DND-41 (cell line): Measurements from ENCODE around the gene SLC5A6.

Source experiments
- ATAC-seq: fragments of 200-7000 bp; cut with Tn5 transposase; 3 replicates; pipeline ENCODE4 v1.9.1; 2021; ENCODE audit warnings: low read depth; ENCODE audit not compliant: insufficient read depth
- DNase-seq: peaks from one replicate; pipeline ENCODE4 v3.0.0-alpha.2; 2020
- H2AFZ ChIP-seq: 2 replicates; pipeline ENCODE4 v1.6.0; 2012; ENCODE audit warnings: low read depth, low read length
- H3K27ac ChIP-seq: 2 replicates; pipeline ENCODE4 v1.5.1; 2012; ENCODE audit warnings: low read length, inconsistent platforms
- H3K27me3 ChIP-seq: fragments of 200-600 bp; sonication (generic); 2 replicates; pipeline ENCODE4 v1.6.0; 2012; ENCODE audit warnings: low read length, mild to moderate bottlenecking, inconsistent platforms; ENCODE audit not compliant: insufficient read depth, poor library complexity
- H3K36me3 ChIP-seq: 2 replicates; pipeline ENCODE4 v1.5.1; 2012; ENCODE audit warnings: low read length, inconsistent platforms; ENCODE audit not compliant: insufficient read depth
- H3K4me1 ChIP-seq: 2 replicates; pipeline ENCODE4 v1.5.1; 2012; ENCODE audit warnings: mild to moderate bottlenecking, low read length; ENCODE audit not compliant: insufficient read depth
- H3K4me2 ChIP-seq: 2 replicates; pipeline ENCODE4 v1.6.0; 2012; ENCODE audit warnings: mild to moderate bottlenecking, moderate library complexity, low read length, inconsistent platforms; ENCODE audit not compliant: insufficient read depth
- H3K4me3 ChIP-seq, 2 experiments: fragments of 200-600 bp in 1 of 2; shearing (Covaris generic) in 1 of 2; 2 replicates each; pipeline ENCODE4 v1.5.1; 2012 to 2016; ENCODE audit warnings: inconsistent platforms in 2 of 2, low read length in 2 of 2, mild to moderate bottlenecking in 2 of 2, low read depth in 1 of 2, moderate library complexity in 1 of 2
- H3K79me2 ChIP-seq: 2 replicates; pipeline ENCODE4 v1.6.0; 2012; ENCODE audit warnings: low read length, inconsistent platforms; ENCODE audit not compliant: insufficient read depth
- H3K9ac ChIP-seq: 2 replicates; pipeline ENCODE4 v1.6.0; 2012; ENCODE audit warnings: low read depth, mild to moderate bottlenecking, inconsistent platforms, low read length, moderate library complexity
- H3K9me3 ChIP-seq: 2 replicates; pipeline ENCODE4 v1.5.1; 2012; ENCODE audit warnings: low read length, moderate library complexity, mild to moderate bottlenecking, inconsistent platforms; ENCODE audit not compliant: insufficient read depth, severe bottlenecking
- H4K20me1 ChIP-seq: 2 replicates; pipeline ENCODE4 v1.6.0; 2012; ENCODE audit warnings: low read length; ENCODE audit not compliant: insufficient read depth
- EZH2 ChIP-seq: IDR thresholded peaks from 3 replicates; pipeline ENCODE4 v1.6.1; 2012; ENCODE audit warnings: borderline replicate concordance, low read depth, mild to moderate bottlenecking, moderate library complexity, low read length, inconsistent platforms; ENCODE audit not compliant: severe bottlenecking
- TF ChIP-seq, protein P1 (sequence below): IDR thresholded peaks from 2 replicates; pipeline ENCODE4 v1.5.1; 2012; ENCODE audit warnings: borderline replicate concordance, low read length, moderate library complexity, mild to moderate bottlenecking; ENCODE audit not compliant: poor library complexity, severe bottlenecking; ENCODE audit errors: extremely low read depth

Gene SLC5A6

DNA sequence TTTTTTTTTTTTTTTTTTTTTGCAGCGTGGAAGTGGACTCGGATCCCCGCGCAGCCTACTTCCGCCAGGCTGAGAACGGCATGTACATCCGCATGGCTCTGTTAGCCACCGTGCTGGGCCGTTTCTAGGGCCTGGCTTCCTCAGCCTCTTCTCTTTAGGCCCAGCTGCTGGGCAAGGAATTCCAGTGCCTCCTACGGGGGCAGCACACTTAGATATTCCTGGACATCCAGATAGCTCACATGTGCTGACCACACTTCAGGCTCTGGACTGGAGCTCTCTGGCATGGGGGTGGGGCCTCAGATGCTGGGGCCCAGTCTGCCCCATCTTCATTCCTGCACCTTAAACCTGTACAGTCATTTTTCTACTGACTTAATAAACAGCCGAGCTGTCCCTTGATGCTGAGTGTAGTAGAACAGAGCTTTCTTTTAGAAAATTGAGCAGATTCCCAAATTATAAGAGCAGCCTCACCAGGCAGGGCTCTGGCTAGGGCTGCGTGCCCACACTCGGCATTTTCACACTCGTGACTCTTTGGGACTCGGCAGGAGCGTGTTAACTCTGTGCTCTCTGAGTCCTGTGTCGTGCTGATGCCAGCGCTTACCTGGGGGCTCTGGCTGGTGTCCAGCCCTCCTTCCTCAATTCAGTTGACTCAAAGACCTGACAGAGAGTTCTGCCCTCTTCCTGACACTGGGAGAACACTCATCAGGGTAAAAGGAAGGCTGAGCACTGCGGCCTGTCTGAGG is 31.5 kb upstream of the SLC5A6 start:
- Histone ChIP-seq H4K20me1 (peaks cover 35% of the 10 kb centered on the region; the same call in 1 of the 2 replicates), H3K27me3 (no peaks in the 10 kb centered on the region), H2AFZ (no peak overlapping the region), H3K79me2 (no peaks in the 10 kb centered on the region), H3K36me3 (peaks cover 64% of the 10 kb centered on the region), H3K4me2 (no peak overlapping the region), H3K4me1 (no peaks in the 10 kb centered on the region), H3K9ac (no peak overlapping the region), H3K9me3 (no peaks in the 10 kb centered on the region), H3K4me3 (no peak overlapping the region), H3K27ac (no peak overlapping the region)
- ATAC-seq (no peak), DNase-seq (no peak)
- TF ChIP-seq, protein P1, sequence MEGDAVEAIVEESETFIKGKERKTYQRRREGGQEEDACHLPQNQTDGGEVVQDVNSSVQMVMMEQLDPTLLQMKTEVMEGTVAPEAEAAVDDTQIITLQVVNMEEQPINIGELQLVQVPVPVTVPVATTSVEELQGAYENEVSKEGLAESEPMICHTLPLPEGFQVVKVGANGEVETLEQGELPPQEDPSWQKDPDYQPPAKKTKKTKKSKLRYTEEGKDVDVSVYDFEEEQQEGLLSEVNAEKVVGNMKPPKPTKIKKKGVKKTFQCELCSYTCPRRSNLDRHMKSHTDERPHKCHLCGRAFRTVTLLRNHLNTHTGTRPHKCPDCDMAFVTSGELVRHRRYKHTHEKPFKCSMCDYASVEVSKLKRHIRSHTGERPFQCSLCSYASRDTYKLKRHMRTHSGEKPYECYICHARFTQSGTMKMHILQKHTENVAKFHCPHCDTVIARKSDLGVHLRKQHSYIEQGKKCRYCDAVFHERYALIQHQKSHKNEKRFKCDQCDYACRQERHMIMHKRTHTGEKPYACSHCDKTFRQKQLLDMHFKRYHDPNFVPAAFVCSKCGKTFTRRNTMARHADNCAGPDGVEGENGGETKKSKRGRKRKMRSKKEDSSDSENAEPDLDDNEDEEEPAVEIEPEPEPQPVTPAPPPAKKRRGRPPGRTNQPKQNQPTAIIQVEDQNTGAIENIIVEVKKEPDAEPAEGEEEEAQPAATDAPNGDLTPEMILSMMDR, result no peak
- no peak for TF ChIP-seq EZH2

DNA sequence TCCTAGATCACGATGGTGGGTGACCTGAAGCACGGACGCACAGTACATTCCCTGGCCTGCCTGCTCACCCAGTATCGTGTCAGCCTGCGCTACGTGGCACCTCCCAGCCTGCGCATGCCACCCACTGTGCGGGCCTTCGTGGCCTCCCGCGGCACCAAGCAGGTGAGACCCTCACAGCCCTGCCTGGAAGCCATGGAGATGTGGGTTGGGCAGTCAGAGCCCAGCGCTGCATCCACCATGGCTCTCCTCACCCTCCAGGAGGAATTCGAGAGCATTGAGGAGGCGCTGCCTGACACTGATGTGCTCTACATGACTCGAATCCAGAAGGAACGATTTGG is 30.5 kb upstream of the SLC5A6 start:
- H2AFZ ChIP-seq, result no peak overlapping the region
- H3K4me3 ChIP-seq, result no peak overlapping the region
- H3K27ac ChIP-seq, result no peak overlapping the region
- no peaks in the 10 kb centered on the region for H3K4me1 ChIP-seq
- no peak for DNase-seq
- H3K27me3 ChIP-seq, result no peaks in the 10 kb centered on the region
- peaks cover 35% of the 10 kb centered on the region; the same call in 1 of the 2 replicates for H4K20me1 ChIP-seq
- H3K9me3 ChIP-seq, result no peaks in the 10 kb centered on the region
- no peaks in the 10 kb centered on the region for H3K79me2 ChIP-seq
- H3K36me3 ChIP-seq, result peaks cover 74% of the 10 kb centered on the region
- ATAC-seq, result no peak
- no peak overlapping the region for H3K4me2 ChIP-seq
- no peak overlapping the region for H3K9ac ChIP-seq
- TF ChIP-seq, protein P1, result no peak
- TF ChIP-seq EZH2, result no peak

DNA sequence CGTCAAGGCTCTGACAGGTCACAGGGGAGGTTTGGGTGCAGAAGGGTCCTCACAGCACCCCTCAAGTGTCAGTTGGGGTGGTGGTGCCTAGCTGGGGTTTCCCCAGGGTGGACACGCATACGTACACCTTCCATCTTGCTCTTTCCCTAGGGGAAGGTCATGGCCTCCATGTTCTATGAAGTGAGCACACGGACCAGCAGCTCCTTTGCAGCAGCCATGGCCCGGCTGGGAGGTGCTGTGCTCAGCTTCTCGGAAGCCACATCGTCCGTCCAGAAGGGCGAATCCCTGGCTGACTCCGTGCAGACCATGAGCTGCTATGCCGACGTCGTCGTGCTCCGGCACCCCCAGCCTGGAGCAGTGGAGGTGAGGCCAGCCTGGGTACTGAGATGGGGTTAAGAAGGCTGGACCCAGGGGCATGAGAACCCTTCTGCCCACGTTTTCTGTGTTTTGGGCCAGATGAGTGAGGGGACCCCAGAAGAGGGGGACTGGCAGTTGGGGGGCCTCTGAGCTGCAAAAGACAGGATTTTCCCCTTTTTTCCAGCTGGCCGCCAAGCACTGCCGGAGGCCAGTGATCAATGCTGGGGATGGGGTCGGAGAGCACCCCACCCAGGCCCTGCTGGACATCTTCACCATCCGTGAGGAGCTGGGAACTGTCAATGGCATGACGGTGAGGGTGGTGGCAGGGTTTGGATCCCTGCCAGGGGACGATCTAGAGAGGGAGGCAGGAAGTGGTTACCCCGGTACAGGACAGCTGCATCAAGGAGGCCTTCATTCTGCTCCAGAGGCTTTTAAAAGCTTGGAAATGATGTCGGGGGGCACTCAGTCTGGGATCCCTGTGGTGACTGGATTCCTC is 29.9 kb upstream of the SLC5A6 start:
- Histone ChIP-seq H3K79me2 (no peaks in the 10 kb centered on the region), H4K20me1 (peaks cover 35% of the 10 kb centered on the region; the same call in 1 of the 2 replicates), H3K27me3 (no peaks in the 10 kb centered on the region), H2AFZ (no peak overlapping the region), H3K4me1 (no peaks in the 10 kb centered on the region), H3K4me2 (no peak overlapping the region), H3K9ac (no peak overlapping the region), H3K9me3 (no peaks in the 10 kb centered on the region), H3K27ac (no peak overlapping the region), H3K4me3 (no peak overlapping the region), H3K36me3 (peaks cover 80% of the 10 kb centered on the region)
- ATAC-seq (peak; percentile 44), DNase-seq (peak; percentile 49)
- TF ChIP-seq, protein P1, result no peak
- TF ChIP-seq EZH2, result no peak
